ENCODE data around the gene TSKU.

GRCh38 chr11:76778874-76779273 is 4.3 kb upstream of the TSKU start:
- TF ChIP-seq BHLHE40 (IDR thresholded peaks at IDR 0.05; ENCODE audit: low read length) = no peak
- TF ChIP-seq ZNF398 (CRISPR knock-in tag; IDR thresholded peaks at IDR 0.05) = no peak
- TF ChIP-seq SMC3 (conservative IDR thresholded peaks at IDR 0.05; ENCODE audit: insufficient read depth, low read depth, low read length) = no peak
- TF ChIP-seq MAX (CRISPR knock-in tag; IDR thresholded peaks at IDR 0.05) = no peak
- no peak for TF ChIP-seq TCF15 (CRISPR knock-in tag; IDR thresholded peaks at IDR 0.05)
- TF ChIP-seq ZNF282 (CRISPR knock-in tag; IDR thresholded peaks at IDR 0.05) = no peak
- TF ChIP-seq ATF1 (CRISPR knock-in tag; IDR thresholded peaks at IDR 0.05) = no peak
- TF ChIP-seq ATF1 (tag; IDR thresholded peaks at IDR 0.05) = no peak
- no peak for TF ChIP-seq POLR2AphosphoS5 (IDR thresholded peaks at IDR 0.05; ENCODE audit: control insufficient read depth, insufficient read depth, low read depth, low read length)
- TF ChIP-seq RAD21 (CRISPR knock-in tag; conservative IDR thresholded peaks at IDR 0.05 in 1 of 2, IDR thresholded peaks at IDR 0.05 in 1 of 2) = no peak
- no peak for TF ChIP-seq CREM (IDR thresholded peaks at IDR 0.05; ENCODE audit: low read depth)
- TF ChIP-seq KAT8 (IDR thresholded peaks at IDR 0.05; ENCODE audit: low read depth) = no peak

All from K562 (cell line).